HEK293T (cell line): ENCODE results near the gene DMRT3.

Experiments
- CTCF ChIA-PET: fragments of 350-600 bp; formaldehyde crosslinking; extraction: SDS; loops from one replicate; lab custom pipeline; 2021; ENCODE audit warnings: antibody characterized with exemption, inconsistent platforms; lab: Yijun Ruan, JAX
- POLR2A ChIA-PET: fragments of 350-600 bp; formaldehyde crosslinking; extraction: SDS; loops from one replicate; lab custom pipeline; 2020; ENCODE audit warnings: antibody characterized with exemption, inconsistent platforms; lab: Yijun Ruan, JAX
- DNase-seq: peaks from one replicate; pipeline ENCODE4 v3.0.0; 2012; ENCODE audit warnings: mixed read lengths; ENCODE audit errors: extremely low spot score
- ARNT ChIP-seq: fragments of 450-650 bp; IDR thresholded peaks from 2 replicates; pipeline ENCODE4 v1.6.1; 2017; ENCODE audit warnings: mild to moderate bottlenecking
- BHLHE40 ChIP-seq: fragments of 450-650 bp; IDR thresholded peaks from 2 replicates; pipeline ENCODE4 v1.6.1; 2016; ENCODE audit warnings: mild to moderate bottlenecking, moderate library complexity, borderline replicate concordance
- CTBP1 ChIP-seq: fragments of 450-650 bp; IDR thresholded peaks from 2 replicates; pipeline ENCODE4 v1.6.1; 2016; ENCODE audit warnings: borderline replicate concordance
- ELF4 ChIP-seq: fragments of 450-650 bp; IDR thresholded peaks from 2 replicates; pipeline ENCODE4 v1.6.1; 2017; ENCODE audit warnings: antibody characterized with exemption
- FOXA1 ChIP-seq: fragments of 450-650 bp; IDR thresholded peaks from 2 replicates; pipeline ENCODE4 v1.6.1; 2016; ENCODE audit warnings: mild to moderate bottlenecking
- FOXK2 ChIP-seq: fragments of 450-650 bp; IDR thresholded peaks from 2 replicates; pipeline ENCODE4 v1.6.1; 2016; ENCODE audit warnings: mild to moderate bottlenecking
- FOXM1 ChIP-seq: fragments of 450-650 bp; IDR thresholded peaks from 2 replicates; pipeline ENCODE4 v1.6.1; 2017; ENCODE audit warnings: mild to moderate bottlenecking, borderline replicate concordance
- HDGF ChIP-seq: fragments of 450-650 bp; IDR thresholded peaks from 2 replicates; pipeline ENCODE4 v1.6.1; 2017; ENCODE audit warnings: antibody characterized with exemption, borderline replicate concordance
- L3MBTL2 ChIP-seq: fragments of 450-650 bp; conservative IDR thresholded peaks from 2 replicates; pipeline ENCODE4 v1.6.1; 2016; ENCODE audit warnings: mild to moderate bottlenecking
- LEF1 ChIP-seq: fragments of 450-650 bp; IDR thresholded peaks from 2 replicates; pipeline ENCODE4 v1.6.1; 2017; ENCODE audit warnings: mild to moderate bottlenecking, borderline replicate concordance
- NFRKB ChIP-seq: fragments of 450-650 bp; IDR thresholded peaks from 2 replicates; pipeline ENCODE4 v1.6.1; 2016; ENCODE audit warnings: mild to moderate bottlenecking, moderate library complexity
- SP1 ChIP-seq: fragments of 450-650 bp; IDR thresholded peaks from 2 replicates; pipeline ENCODE4 v1.6.1; 2017
- SUZ12 ChIP-seq: fragments of 450-650 bp; IDR thresholded peaks from 2 replicates; pipeline ENCODE4 v1.6.1; 2016; ENCODE audit warnings: mild to moderate bottlenecking
- TARDBP ChIP-seq: fragments of 450-650 bp; IDR thresholded peaks from 2 replicates; pipeline ENCODE4 v1.6.1; 2016
- ZNF384 ChIP-seq: fragments of 450-650 bp; IDR thresholded peaks from 2 replicates; pipeline ENCODE4 v1.6.1; 2016
- TF ChIP-seq, protein P1 (sequence below): fragments of 450-650 bp; IDR thresholded peaks from 2 replicates; pipeline ENCODE4 v1.6.1; 2016

DMRT3 gene

GRCh38 chr9:942805-943580, 33.5 kb upstream of the DMRT3 start:
- CTCF ChIA-PET = no interaction called here
- no peak for DNase-seq
- POLR2A ChIA-PET = no interaction called here
- TF ChIP-seq L3MBTL2 (no peak), LEF1 (no peak), ZNF384 (no peak), CTBP1 (no peak), ARNT (no peak), SP1 (no peak), BHLHE40 (no peak), FOXA1 (no peak), NFRKB (no peak), SUZ12 (no peak), FOXK2 (no peak), FOXM1 (no peak), TARDBP (no peak), ELF4 (no peak), HDGF (no peak)
- TF ChIP-seq, protein P1, sequence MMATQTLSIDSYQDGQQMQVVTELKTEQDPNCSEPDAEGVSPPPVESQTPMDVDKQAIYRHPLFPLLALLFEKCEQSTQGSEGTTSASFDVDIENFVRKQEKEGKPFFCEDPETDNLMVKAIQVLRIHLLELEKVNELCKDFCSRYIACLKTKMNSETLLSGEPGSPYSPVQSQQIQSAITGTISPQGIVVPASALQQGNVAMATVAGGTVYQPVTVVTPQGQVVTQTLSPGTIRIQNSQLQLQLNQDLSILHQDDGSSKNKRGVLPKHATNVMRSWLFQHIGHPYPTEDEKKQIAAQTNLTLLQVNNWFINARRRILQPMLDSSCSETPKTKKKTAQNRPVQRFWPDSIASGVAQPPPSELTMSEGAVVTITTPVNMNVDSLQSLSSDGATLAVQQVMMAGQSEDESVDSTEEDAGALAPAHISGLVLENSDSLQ = no peak

GRCh38 chr9:947985-948384, 28.5 kb upstream of the DMRT3 start:
- ChIA-PET POLR2A (no interaction called here), CTCF (no interaction called here)
- TF ChIP-seq CTBP1 = no peak
- TF ChIP-seq BHLHE40 = no peak
- DNase-seq = no peak

- TF ChIP-seq TARDBP (no peak), L3MBTL2 (no peak), NFRKB (no peak), FOXM1 (no peak), HDGF (no peak), ZNF384 (no peak), FOXA1 (no peak), LEF1 (no peak), CTBP1 (no peak), ELF4 (no peak), FOXK2 (no peak), ARNT (no peak), SP1 (no peak)
- TF ChIP-seq, protein P1 = no peak
- POLR2A ChIA-PET = no interaction called here
- CTCF ChIA-PET = no interaction called here
- no peak for DNase-seq
These were observed 28.0 kb upstream of the DMRT3 start for GRCh38 chr9:948497-948896.

DNA sequence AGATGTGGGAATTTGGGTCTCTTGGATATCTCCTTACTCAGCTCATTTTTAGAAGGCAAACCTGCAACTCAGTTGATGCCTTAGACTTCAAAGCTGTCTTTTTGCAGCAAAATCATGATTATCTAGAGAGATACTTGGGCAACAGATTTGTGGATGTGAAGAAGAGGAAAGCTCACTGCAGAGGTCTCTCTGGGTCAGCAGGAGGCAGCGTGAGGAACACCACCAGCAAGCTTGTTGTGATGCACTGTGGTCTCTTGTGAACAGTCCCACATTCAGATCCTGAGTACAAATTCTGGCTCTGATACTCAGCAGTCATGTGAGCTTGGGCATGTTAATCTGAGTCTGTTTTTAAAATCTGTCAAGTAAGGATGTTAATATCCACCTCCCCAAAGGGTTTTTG, 26.3 kb upstream of the DMRT3 start:
- POLR2A ChIA-PET = no interaction called here
- CTCF ChIA-PET = no interaction called here
- no peak for TF ChIP-seq CTBP1
- TF ChIP-seq ZNF384 = no peak
- no peak for TF ChIP-seq FOXK2
- TF ChIP-seq TARDBP = no peak
- no peak for TF ChIP-seq FOXA1
- no peak for TF ChIP-seq HDGF
- TF ChIP-seq NFRKB = no peak
- TF ChIP-seq L3MBTL2 = no peak
- no peak for TF ChIP-seq FOXM1
- no peak for TF ChIP-seq SP1
- TF ChIP-seq BHLHE40 = no peak
- TF ChIP-seq, protein P1 = no peak
- no peak for TF ChIP-seq SUZ12
- no peak for TF ChIP-seq ARNT
- no peak for TF ChIP-seq ELF4
- DNase-seq = no peak

DNA sequence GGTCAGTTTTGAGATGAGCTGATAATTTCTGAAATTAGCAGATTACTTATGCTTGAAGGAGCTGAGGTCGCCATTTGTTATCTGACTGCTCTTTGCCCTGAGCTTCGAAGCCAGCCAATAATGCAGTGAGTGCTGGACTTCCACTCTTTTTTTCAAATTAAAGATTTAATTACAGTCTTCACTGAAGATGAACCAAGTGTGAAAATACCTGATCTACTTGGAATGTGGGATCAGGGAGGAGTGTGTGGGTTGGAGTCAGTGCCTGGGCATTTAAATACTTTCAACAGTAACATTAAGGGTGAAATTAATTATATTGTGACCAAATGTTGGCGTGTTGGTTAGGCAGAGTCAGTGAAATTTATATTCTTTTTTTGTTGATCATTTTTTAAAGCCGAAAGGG, 23.9 kb upstream of the DMRT3 start:
- TF ChIP-seq LEF1 (no peak), HDGF (no peak), CTBP1 (no peak)
- POLR2A ChIA-PET = no interaction called here

GRCh38 chr9:959105-959504, 17.4 kb upstream of the DMRT3 start:
- no peak for TF ChIP-seq BHLHE40
- no peak for TF ChIP-seq SUZ12
- TF ChIP-seq TARDBP = no peak
- TF ChIP-seq LEF1 = no peak
- no peak for TF ChIP-seq L3MBTL2
- no peak for TF ChIP-seq FOXM1
- no peak for TF ChIP-seq SP1
- TF ChIP-seq NFRKB = no peak
- TF ChIP-seq CTBP1 = no peak
- no peak for TF ChIP-seq FOXA1
- no peak for TF ChIP-seq ARNT
- no peak for TF ChIP-seq FOXK2
- ChIA-PET POLR2A (no interaction called here), CTCF (no interaction called here)
- DNase-seq = no peak

More for the DNA sequence above, 23.9 kb upstream of the DMRT3 start:
- CTCF ChIA-PET = no interaction called here
- no peak for DNase-seq

DNA sequence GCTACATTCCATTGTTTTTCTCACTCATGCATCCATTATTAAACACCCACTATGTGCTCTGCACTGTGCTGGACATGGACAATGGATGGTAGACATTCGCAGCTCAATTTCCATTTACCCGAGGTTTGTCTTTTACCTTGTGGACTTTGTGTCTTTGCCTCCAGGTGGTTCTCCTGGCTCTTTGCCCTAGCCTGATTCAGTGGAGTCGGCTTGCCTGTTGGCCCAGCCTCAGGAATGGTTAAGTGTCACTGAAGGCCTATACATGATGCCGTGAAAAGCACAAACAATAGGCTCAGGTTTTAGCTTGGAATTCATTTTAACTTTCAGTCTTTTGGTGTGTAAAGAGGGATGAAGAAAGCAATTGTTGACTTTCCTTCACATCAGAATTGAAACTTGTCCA, 16.5 kb upstream of the DMRT3 start:
- ChIA-PET CTCF (no interaction called here), POLR2A (no interaction called here)
- no peak for DNase-seq
- TF ChIP-seq HDGF (no peak), FOXA1 (no peak), NFRKB (no peak), ELF4 (no peak), L3MBTL2 (no peak), FOXK2 (no peak), CTBP1 (no peak), SP1 (no peak), LEF1 (no peak), ARNT (no peak), BHLHE40 (no peak), FOXM1 (no peak), TARDBP (no peak), SUZ12 (no peak), ZNF384 (no peak)
- TF ChIP-seq, protein P1 = no peak
